ENCODE measurements around the gene ADAM12.
A peak's percentile ranks its signal among the peaks of the same experiment; 100 is the strongest.
"Not testable (repeated sequence)": the region's sequence is repeated elsewhere in the genome, so short reads cannot be mapped to it uniquely, and the experiment has no call there.

Gene ADAM12

DNA sequence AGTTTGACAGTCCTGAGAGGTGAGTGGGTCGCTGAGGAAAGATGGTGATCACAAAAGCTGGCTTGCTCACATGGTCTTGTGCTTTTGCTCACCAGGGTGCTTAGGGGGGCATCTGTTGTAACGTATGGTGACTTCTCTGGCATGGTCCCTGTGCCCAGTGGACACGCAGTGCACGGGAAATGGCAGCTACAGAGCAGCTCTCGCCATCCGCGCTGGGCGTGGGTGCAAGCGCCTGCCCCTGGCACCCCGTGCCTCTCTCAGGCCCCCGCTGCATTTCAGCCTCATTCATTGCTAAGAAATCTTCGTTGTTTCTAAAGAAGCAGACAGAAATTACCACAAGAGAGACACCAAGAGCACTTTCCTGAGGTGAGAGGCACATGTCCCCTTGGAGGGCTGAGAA lies 390.7 kb downstream of the ADAM12 start:
- no peak for DNase-seq

DNA sequence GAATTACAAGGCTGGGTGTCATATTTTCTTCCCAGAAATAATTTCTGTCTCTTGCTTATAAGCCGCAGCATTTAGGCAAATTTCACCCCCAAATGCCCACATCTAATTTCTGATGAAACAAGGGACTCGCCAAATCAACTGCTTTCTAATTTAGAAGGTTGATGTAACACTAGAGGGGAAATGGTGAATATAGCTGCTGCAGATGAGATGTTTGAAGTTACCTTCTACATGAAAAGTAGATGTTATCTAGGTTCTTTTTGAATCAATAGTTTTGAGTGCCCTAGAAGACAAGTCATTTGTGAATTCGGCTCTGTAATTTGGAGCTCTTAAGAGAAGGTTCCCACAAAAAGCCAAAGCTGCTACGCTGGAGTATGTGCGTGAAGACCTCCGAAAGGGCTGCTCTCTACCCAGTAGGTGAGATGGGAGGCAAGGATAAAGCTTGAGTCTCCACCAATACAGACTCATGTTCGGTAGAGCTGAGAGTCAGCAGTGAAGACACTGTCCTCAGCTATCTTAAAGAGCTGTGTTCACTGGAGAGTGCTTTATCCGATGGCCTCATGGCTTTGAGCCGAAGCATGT lies 392.5 kb downstream of the ADAM12 start:
- no peak for DNase-seq

GRCh38 chr10:125994601-125995000 lies 393.7 kb downstream of the ADAM12 start:
- no peak for DNase-seq

DNA sequence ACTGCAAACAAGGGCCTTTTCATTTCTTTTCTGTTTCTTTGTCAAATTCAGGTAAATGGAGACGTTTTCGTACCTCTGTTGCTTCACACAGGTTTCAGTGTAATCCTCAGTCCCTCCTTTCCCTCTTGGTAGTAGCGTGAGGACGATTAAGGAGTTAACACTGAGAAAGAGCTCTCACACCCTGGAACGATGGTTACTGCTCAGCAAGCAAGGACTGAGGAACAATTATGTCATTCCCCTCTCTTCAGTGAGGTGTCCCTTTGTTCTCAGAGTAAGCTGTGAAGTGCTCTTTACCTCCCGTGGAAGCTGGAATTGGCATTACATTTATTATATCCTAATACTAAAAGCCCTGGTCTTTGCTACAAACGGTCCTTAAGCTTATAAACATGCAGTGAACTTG lies 396.0 kb downstream of the ADAM12 start:
- DNase-seq = no peak

DNA sequence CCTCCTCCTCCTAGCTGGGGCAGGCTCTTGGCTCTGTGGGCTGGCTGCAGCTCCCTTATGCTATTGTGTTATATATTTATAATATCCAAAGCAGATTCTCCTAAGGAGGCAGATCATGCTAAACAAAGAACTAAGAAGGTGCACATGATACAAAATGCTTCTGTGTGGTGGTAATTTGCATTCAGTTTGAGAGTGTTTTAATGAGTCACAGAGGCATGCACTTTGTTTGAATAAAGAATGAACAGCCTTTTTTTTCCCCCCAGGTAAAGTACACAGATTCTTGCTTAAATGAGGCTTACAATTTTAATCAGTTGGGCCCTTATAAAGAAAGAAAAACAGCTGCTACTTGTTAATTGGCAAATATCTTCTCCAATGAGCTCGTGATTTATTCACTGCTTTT lies 396.9 kb downstream of the ADAM12 start:
- no peak for DNase-seq

- no peak for DNase-seq
Measured at GRCh38 chr10:125990974-125991373, 397.3 kb downstream of the ADAM12 start.

DNA sequence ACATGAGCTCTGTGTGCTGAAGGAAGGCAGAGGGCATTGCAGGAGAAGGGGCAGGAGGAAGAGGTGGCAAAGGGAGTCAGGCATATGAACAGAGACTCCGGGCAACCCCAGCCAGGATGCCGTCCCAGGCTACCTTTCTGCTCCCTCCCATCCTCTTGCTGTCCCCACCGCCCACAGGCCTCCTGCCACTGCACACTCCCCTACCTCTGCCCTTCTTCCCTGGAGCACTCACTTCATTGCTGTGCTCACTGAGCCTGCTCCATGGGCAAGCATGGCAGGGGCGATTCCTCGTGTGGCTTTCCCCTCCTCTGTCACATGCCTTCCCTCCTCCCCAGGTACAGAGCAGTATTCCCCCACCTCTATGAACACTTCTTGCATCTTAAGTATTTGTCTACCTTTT lies 398.5 kb downstream of the ADAM12 start:
- DNase-seq = no peak

- no peak for DNase-seq
Measured at GRCh38 chr10:125985557-125986240, 402.6 kb downstream of the ADAM12 start.

- no peak for DNase-seq
Measured at GRCh38 chr10:125984865-125985495, 403.3 kb downstream of the ADAM12 start.

GRCh38 chr10:125984346-125984745 lies 403.9 kb downstream of the ADAM12 start:
- DNase-seq = no peak

DNA sequence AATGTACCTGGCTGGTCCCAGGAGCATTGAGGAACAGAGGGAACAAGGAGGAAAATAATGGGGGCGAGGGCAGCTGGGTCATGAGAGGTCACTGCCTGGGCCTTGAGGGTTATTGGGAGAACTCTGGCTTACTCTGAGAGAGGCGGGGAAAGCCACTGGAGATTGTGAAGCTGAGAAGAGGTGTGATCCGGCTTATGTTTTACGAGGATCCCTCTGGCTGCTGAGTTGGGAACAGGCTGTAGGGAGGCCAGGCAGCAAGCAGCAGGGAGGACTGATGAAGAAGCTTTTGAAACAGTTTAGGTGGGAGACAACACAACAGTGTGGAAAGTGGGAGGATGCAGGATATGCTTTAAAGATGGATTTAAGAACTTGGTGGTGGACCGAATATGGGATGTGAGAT lies 404.6 kb downstream of the ADAM12 start:
- DNase-seq = no peak

DNA sequence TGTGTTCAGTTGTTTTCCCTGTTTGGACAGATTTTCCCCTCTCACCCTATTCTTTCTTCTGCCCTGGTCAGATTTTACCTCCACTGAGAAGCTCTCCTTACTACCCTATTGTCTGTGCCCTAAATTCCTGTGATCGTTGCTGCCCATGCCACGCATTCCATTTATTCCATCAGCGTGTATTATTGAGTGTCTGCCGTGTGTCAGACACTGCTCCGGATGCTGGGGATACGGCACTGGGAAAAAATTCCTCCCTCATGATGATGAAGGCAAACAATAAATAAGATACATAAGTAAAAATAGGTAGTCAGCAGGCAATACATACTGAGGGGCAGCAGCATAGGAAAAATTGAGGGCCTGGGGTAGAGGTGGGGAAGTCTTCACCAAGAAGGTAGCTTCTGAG lies 405.1 kb downstream of the ADAM12 start:
- DNase-seq = no peak

GRCh38 chr10:125982260-125982948 lies 405.9 kb downstream of the ADAM12 start:
- DNase-seq = peak; percentile 16

DNA sequence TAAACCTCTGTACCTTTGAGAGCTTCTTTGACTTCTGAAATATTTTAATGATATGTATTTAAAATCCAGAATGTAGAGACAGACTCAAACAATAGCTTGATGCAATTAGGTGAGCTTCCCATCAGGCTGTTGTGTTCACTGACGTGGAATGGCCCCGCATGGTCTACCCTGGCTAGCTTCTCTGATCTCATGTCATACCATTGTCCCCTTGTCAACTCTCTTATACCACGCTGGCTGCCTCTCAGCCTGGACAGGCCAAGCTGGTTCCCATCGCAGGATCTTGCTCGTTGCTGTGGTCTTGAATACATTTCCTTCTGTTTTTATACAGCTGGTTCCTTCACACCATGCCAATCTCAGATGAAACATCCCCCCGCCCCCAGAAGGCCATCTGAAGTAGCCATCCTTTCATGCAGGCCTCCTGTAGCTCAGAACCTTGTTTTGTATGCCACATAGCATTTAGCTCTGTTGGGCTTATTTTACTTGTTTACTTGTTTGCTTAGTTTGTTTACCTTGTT lies 407.7 kb downstream of the ADAM12 start:
- no peak for DNase-seq

DNA sequence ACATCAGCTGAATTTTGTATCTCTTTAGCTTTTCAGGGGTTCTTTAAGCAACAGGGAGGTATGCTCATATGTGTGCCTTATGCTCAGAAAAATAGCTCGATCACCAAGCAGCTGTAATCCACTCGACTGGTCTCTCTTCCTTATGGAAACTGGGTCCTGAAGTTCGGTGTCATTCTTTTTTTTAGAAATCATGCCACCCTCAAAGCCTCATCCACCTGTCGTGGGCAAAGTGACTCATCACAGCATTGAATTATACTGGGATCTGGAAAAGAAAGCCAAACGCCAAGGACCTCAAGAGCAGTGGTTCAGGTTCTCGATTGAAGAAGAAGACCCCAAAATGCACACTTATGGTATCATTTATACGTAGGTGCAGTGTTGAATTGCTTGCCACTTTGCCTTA lies 408.3 kb downstream of the ADAM12 start:
- DNase-seq = no peak

GRCh38 chr10:125976960-125977605 lies 411.2 kb downstream of the ADAM12 start:
- no peak for DNase-seq

DNA sequence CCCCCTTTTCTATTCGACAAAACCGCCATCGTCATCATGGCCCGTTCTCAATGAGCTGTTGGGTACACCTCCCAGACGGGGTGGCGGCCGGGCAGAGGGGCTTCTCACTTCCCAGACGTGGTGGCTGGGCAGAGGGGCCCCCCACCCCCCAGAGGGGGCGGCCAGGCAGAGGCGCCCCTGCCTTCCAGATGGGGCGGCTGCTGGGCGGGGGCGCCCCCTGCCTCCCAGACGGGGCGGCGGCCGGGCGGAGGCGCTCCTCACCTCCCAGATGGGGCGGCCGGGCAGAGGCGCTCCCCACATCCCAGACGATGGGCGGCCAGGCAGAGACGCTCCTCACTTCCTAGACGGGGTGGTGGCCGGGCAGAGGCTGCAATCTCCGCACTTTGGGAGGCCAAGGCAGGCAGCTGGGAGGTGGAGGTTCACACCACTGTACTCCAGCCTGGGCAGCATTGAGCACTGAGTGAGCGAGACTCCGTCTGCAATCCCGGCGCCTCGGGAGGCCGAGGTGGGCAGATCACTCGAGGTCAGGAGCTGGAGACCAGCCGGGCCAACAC lies 418.1 kb downstream of the ADAM12 start:
- DNase-seq = not testable (repeated sequence)

GRCh38 chr10:125967533-125967932 lies 420.7 kb downstream of the ADAM12 start:
- no peak for DNase-seq

DNA sequence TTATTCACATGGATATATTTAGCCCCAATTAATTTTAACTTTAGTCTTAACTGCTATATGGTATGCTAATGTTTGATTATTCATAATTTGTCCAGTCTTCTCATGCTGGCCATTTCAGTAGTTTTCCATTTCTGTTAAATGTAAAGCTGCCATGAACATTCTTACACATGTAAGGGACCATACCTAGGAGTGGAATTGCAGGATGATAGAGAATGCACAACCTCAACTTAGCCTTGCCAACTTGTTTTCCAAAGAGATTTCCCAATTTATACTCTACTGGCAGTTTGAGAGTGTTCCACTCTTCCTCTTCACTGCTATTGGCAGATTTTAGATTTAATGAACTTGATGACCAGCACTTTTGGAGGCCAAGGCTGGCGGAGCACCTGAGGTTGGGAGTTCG lies 423.7 kb downstream of the ADAM12 start:
- DNase-seq = no peak

All from activated T-cell treated with anti-CD3 and anti-CD28 coated beads for 4 hours (primary cell).